HL-60 (cell line): ENCODE results near the gene UGT1A4.

ENCODE experiments used
- POLR2AphosphoS5 ChIP-seq: IDR thresholded peaks from 2 replicates; pipeline ENCODE4 v1.6.1; 2012; ENCODE audit warnings: low read depth
- TF ChIP-seq, protein P1 (sequence below): IDR thresholded peaks from one replicate; pipeline ENCODE4 v1.5.1; 2011; ENCODE audit warnings: low read length, control low read depth, inconsistent platforms; ENCODE audit not compliant: insufficient read depth
- TF ChIP-seq, protein P2 (sequence below): IDR thresholded peaks from 2 replicates; pipeline ENCODE4 v1.6.1; 2012; ENCODE audit warnings: low read depth; ENCODE audit not compliant: insufficient replicate concordance

DNA sequence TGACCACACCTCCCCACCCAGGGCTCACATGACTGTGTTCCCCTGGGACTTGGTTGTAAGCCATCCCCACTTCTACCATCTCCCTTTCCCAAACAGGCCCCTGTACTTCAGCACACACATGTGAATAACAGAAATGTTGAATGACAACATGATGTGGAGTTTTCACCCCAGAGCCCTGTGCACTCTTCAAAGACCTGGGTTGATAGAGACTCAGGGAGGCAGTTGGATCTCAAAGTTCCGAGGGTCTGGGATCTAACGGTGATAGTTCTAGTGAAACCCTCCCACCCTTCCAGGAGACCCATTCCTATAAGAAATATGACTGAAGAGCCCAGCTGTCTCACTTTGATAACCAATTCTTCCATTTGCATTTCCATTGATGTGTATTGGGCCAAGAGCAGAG is 59.5 kb downstream of the UGT1A4 start, which contains the start of gene MROH2A:
- TF ChIP-seq, protein P1, sequence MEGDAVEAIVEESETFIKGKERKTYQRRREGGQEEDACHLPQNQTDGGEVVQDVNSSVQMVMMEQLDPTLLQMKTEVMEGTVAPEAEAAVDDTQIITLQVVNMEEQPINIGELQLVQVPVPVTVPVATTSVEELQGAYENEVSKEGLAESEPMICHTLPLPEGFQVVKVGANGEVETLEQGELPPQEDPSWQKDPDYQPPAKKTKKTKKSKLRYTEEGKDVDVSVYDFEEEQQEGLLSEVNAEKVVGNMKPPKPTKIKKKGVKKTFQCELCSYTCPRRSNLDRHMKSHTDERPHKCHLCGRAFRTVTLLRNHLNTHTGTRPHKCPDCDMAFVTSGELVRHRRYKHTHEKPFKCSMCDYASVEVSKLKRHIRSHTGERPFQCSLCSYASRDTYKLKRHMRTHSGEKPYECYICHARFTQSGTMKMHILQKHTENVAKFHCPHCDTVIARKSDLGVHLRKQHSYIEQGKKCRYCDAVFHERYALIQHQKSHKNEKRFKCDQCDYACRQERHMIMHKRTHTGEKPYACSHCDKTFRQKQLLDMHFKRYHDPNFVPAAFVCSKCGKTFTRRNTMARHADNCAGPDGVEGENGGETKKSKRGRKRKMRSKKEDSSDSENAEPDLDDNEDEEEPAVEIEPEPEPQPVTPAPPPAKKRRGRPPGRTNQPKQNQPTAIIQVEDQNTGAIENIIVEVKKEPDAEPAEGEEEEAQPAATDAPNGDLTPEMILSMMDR = no peak
- TF ChIP-seq, protein P2, sequence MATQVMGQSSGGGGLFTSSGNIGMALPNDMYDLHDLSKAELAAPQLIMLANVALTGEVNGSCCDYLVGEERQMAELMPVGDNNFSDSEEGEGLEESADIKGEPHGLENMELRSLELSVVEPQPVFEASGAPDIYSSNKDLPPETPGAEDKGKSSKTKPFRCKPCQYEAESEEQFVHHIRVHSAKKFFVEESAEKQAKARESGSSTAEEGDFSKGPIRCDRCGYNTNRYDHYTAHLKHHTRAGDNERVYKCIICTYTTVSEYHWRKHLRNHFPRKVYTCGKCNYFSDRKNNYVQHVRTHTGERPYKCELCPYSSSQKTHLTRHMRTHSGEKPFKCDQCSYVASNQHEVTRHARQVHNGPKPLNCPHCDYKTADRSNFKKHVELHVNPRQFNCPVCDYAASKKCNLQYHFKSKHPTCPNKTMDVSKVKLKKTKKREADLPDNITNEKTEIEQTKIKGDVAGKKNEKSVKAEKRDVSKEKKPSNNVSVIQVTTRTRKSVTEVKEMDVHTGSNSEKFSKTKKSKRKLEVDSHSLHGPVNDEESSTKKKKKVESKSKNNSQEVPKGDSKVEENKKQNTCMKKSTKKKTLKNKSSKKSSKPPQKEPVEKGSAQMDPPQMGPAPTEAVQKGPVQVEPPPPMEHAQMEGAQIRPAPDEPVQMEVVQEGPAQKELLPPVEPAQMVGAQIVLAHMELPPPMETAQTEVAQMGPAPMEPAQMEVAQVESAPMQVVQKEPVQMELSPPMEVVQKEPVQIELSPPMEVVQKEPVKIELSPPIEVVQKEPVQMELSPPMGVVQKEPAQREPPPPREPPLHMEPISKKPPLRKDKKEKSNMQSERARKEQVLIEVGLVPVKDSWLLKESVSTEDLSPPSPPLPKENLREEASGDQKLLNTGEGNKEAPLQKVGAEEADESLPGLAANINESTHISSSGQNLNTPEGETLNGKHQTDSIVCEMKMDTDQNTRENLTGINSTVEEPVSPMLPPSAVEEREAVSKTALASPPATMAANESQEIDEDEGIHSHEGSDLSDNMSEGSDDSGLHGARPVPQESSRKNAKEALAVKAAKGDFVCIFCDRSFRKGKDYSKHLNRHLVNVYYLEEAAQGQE = no peak
- no peak for TF ChIP-seq POLR2AphosphoS5
